Ovary (tissue), 9 donors: Measurements from ENCODE around the gene TSSC4. TPM values are rescaled to one million over a fixed set of nuclear protein-coding genes. Genes with fewer than 3 reads are reported as not detected.
A peak's percentile ranks its signal among the peaks of the same experiment; 100 is the strongest.

Experiments used
- DNase-seq, 5 donors: peaks; one replicate each; pipeline ENCODE4 v3.0.0-alpha.2; 2019 to 2020
- H3K27ac ChIP-seq, 2 donors: fragments of 200-600 bp; one replicate each; pipeline versions ENCODE4 v1.5.1 to v1.8.0; 2019 to 2022
- H3K27me3 ChIP-seq: fragments of 200-600 bp; one replicate; pipeline ENCODE4 v1.8.0; 2022
- H3K36me3 ChIP-seq: fragments of 200-600 bp; sonication (generic); one replicate; pipeline ENCODE4 v1.5.1; 2019
- H3K4me1 ChIP-seq: one replicate; pipeline ENCODE4 v1.8.1; 2013; ENCODE audit warnings: mild to moderate bottlenecking, moderate library complexity; ENCODE audit not compliant: insufficient read depth
- H3K4me3 ChIP-seq: fragments of 200-600 bp; sonication (generic); one replicate; pipeline ENCODE4 v1.5.1; 2017
- H3K9me3 ChIP-seq, 2 donors: fragments of 200-600 bp in 1 of 2; sonication (generic) in 1 of 2; one replicate each; pipeline versions ENCODE4 v1.5.1 to v1.8.1; 2013 to 2019; ENCODE audit warnings: mild to moderate bottlenecking in 1 of 2, moderate library complexity in 1 of 2
- EP300 ChIP-seq: sonication (generic); formaldehyde crosslinking; IDR thresholded peaks from one replicate; pipeline ENCODE4 v1.6.1; 2017; ENCODE audit warnings: antibody characterized with exemption
- POLR2A ChIP-seq: fragments of 450-650 bp; IDR thresholded peaks from one replicate; pipeline ENCODE4 v1.6.1; 2017; ENCODE audit warnings: antibody characterized with exemption, mild to moderate bottlenecking, moderate library complexity
- WGBS, 3 donors: extraction: QIAGEN DNeasy Blood & Tissue Kit in 1 of 3; methylation state at CpG; one replicate each; pipeline versions ENCODE4 v1.1.5 to v1.1.7; 2013 to 2017; 5-methylcytosine and 5-hydroxymethylcytosine counted together
- intact Hi-C, 4 donors: fragments of 100-400 bp; cut with DNase I; formaldehyde crosslinking; loops; one replicate each; pipeline versions ENCODE4 v1.11.0 to v1.15.1; 2022 to 2023
- polyA plus RNA-seq, 2 donors: library from polyadenylated mRNA; stranded (reverse); fragments of 200-250 nt in 1 of 2; fragments of 350-450 nt in 1 of 2; fragmentation: Illumina TruSeq in 1 of 2; extraction: RNeasy Lipid Tissue Mini Kit (QIAGEN cat#74804) in 1 of 2; gene quantifications; one replicate each; pipeline ENCODE4 v1.2.3, GENCODE V29; 2013 to 2014
- total RNA-seq, 7 donors: library from RNA; depleted of rRNA in 2 of 7; stranded (reverse); fragments of >200 nt in 2 of 7; fragmentation: NEBNext Ultra II Directional in 3 of 7; extraction: Animal tissue kit (Norgen Biotek cat#: 25700) in 3 of 7; gene quantifications; one replicate each; pipeline versions ENCODE4 v1.1.0 to v1.2.4, GENCODE V29; 2016 to 2023
- TF ChIP-seq, protein P1 (sequence below), 3 donors: fragments of 450-650 bp in 2 of 3; fragments of 200-600 bp in 1 of 3; IDR thresholded peaks; one replicate each; pipeline versions ENCODE4 v1.5.1 to v1.8.0; 2016 to 2022; ENCODE audit warnings: antibody characterized with exemption in 3 of 3, mild to moderate bottlenecking in 1 of 3
- donor health status: DM: no; HTN: no; CAD: no; lungs with moderate emphysema.
- donor health status: DM: no; HTN: no; CAD: no.
- donor health status: Bipolar disorder and iron deficiency.
- donor health status: DM: yes; HTN: yes; CAD: no.
- donor health status: DM: no; HTN: no; CAD: no.
- donor health status: DM: yes; HTN: yes; CAD: no.

TSSC4 gene
- total and polyA plus RNA-seq, 9 donors = 1.3 to 73.4 (median 41.7) TPM

GRCh38 chr11:2368178-2368850, 32.2 kb upstream of the TSSC4 start:
- no peak for DNase-seq
- TF ChIP-seq, protein P1, sequence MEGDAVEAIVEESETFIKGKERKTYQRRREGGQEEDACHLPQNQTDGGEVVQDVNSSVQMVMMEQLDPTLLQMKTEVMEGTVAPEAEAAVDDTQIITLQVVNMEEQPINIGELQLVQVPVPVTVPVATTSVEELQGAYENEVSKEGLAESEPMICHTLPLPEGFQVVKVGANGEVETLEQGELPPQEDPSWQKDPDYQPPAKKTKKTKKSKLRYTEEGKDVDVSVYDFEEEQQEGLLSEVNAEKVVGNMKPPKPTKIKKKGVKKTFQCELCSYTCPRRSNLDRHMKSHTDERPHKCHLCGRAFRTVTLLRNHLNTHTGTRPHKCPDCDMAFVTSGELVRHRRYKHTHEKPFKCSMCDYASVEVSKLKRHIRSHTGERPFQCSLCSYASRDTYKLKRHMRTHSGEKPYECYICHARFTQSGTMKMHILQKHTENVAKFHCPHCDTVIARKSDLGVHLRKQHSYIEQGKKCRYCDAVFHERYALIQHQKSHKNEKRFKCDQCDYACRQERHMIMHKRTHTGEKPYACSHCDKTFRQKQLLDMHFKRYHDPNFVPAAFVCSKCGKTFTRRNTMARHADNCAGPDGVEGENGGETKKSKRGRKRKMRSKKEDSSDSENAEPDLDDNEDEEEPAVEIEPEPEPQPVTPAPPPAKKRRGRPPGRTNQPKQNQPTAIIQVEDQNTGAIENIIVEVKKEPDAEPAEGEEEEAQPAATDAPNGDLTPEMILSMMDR (IDR thresholded peaks at IDR 0.05) = no peak
- no peak for TF ChIP-seq EP300
- no peak for TF ChIP-seq POLR2A
- WGBS, 3 donors = 90 to 98% (median 90%) methylated on average over 7 of the region's 7 CpGs
- Histone ChIP-seq H3K36me3 (no peaks in the 10 kb centered on the region), H3K9me3 (no peaks in the 10 kb centered on the region), H3K27ac (no peak overlapping the region), H3K4me1 (no peaks in the 10 kb centered on the region), H3K4me3 (no peak overlapping the region), H3K27me3 (no peaks in the 10 kb centered on the region)
- intact Hi-C loops = no loop called here

- intact Hi-C loops = no loop called here
- 79 to 81% (median 79%) methylated on average over 10 of the region's 10 CpGs for WGBS, 3 donors
Observed at GRCh38 chr11:2368851-2369180, 31.7 kb upstream of the TSSC4 start.

DNA sequence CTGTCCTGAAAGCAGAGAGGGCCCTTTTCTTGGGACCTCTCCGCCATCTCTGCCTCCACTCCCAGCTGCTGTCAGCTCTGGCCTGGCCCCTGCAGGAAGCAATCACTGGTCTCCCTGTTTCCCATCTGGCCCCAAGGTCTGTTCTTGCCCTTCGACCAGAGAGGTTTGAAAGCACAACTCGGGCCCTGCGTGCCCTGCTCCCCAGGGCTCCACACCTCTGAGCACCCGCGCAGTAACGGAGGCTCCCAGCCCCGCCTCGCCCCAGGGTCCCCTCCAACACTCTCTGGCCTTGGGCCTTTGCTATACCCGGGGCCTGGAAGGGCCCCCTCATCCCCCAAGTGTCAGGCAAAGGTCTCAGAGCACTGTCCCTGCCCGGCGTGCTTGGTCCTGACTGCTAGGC, 31.2 kb upstream of the TSSC4 start:
- 82 to 96% (median 83%) methylated on average over 12 of the region's 12 CpGs for WGBS, 3 donors
- H3K4me1 ChIP-seq = no peaks in the 10 kb centered on the region
- no peak for TF ChIP-seq POLR2A
- TF ChIP-seq EP300 = no peak
- TF ChIP-seq, protein P1 (IDR thresholded peaks at IDR 0.05) = no peak
- no peak overlapping the region for H3K4me3 ChIP-seq
- no peaks in the 10 kb centered on the region for H3K36me3 ChIP-seq
- intact Hi-C loops = no loop called here
- no peaks in the 10 kb centered on the region for H3K9me3 ChIP-seq
- no peak for DNase-seq
- H3K27me3 ChIP-seq = no peaks in the 10 kb centered on the region
- H3K27ac ChIP-seq = no peak overlapping the region

More at GRCh38 chr11:2368851-2369180, 31.7 kb upstream of the TSSC4 start:
- Histone ChIP-seq H3K27ac (no peak overlapping the region), H3K9me3 (no peaks in the 10 kb centered on the region), H3K27me3 (no peaks in the 10 kb centered on the region), H3K4me3 (no peak overlapping the region), H3K4me1 (no peaks in the 10 kb centered on the region), H3K36me3 (no peaks in the 10 kb centered on the region)
- TF ChIP-seq, protein P1 (IDR thresholded peaks at IDR 0.05) = no peak
- TF ChIP-seq POLR2A = no peak
- no peak for TF ChIP-seq EP300
- no peak for DNase-seq

DNA sequence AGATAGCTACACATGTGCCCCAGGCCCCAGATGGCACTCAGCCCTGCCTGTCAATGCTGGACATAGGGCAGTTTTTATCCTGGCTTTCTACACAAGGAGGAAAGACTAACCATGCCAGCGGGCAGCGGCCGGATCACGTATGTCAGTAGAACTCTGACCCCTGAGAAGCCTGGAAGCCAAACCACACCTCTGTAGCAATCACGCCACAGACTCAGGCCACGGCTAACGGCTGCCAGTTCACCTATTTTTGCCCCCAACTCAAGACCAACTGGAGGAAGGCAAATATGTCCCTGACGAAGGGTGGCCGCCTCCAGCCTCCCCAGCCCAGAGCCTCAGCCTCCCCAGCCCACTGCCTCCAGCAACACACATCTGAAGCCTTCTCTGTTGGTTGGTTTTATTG, 30.7 kb upstream of the TSSC4 start:
- 92 to 95% (median 93%) methylated on average over 9 of the region's 9 CpGs for WGBS, 3 donors
- no peaks in the 10 kb centered on the region for H3K36me3 ChIP-seq
- peak in 1 of 5 donors; percentile 5 for DNase-seq
- H3K4me1 ChIP-seq = no peaks in the 10 kb centered on the region
- no peaks in the 10 kb centered on the region for H3K27me3 ChIP-seq
- H3K9me3 ChIP-seq = no peaks in the 10 kb centered on the region
- no peak overlapping the region for H3K4me3 ChIP-seq
- no peak for TF ChIP-seq POLR2A
- TF ChIP-seq EP300 = no peak
- TF ChIP-seq, protein P1 (IDR thresholded peaks at IDR 0.05) = no peak
- intact Hi-C loops = no loop called here
- no peak overlapping the region for H3K27ac ChIP-seq
